ENCODE results near the gene CDH19.

CDH19 gene

DNA sequence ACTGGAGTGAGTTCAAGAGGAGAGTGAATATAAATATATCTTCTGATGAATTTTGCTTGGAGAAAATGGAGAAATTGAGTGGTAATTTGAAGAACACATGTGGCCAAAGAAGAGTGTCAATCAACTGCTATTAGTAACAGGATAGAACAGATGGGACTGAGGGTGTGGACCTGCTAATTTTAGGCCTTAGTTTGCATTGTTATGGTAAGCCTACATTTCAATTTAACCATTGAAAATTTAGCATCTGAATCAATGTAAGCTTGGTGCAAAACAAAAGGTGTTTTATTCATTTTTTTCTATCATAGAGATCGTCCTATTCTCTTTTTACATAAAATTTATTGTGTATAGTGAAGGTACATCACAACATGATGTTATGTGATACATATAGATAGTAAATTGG lies 42.1 kb upstream of the CDH19 start:
- Histone ChIP-seq H3K9me2 (replicated peaks; ENCODE audit: control insufficient read depth, low read length) (no peaks in the 10 kb centered on the region), H3K4me1 (ENCODE audit: control insufficient read depth, low read length) (no peaks in the 10 kb centered on the region), H3K4me3 (ENCODE audit: low read length) (no peak overlapping the region), H3K27ac (ENCODE audit: low read depth, low read length) (no peak overlapping the region), H3K79me2 (ENCODE audit: control insufficient read depth, low read length) (no peaks in the 10 kb centered on the region), H3F3A (ENCODE audit: control insufficient read depth, insufficient read depth) (no peaks in the 10 kb centered on the region), H3K36me3 (ENCODE audit: control insufficient read depth, low read length) (no peaks in the 10 kb centered on the region), H3K27me3 (ENCODE audit: control insufficient read depth, low read length) (no peaks in the 10 kb centered on the region), H3K4me2 (ENCODE audit: low read length) (no peak overlapping the region), H3K9me3 (ENCODE audit: control insufficient read depth, insufficient read depth, low read length) (no peaks in the 10 kb centered on the region), H4K20me1 (ENCODE audit: control insufficient read depth, insufficient read depth, low read depth, low read length) (no peaks in the 10 kb centered on the region)
- TF ChIP-seq, protein P1, sequence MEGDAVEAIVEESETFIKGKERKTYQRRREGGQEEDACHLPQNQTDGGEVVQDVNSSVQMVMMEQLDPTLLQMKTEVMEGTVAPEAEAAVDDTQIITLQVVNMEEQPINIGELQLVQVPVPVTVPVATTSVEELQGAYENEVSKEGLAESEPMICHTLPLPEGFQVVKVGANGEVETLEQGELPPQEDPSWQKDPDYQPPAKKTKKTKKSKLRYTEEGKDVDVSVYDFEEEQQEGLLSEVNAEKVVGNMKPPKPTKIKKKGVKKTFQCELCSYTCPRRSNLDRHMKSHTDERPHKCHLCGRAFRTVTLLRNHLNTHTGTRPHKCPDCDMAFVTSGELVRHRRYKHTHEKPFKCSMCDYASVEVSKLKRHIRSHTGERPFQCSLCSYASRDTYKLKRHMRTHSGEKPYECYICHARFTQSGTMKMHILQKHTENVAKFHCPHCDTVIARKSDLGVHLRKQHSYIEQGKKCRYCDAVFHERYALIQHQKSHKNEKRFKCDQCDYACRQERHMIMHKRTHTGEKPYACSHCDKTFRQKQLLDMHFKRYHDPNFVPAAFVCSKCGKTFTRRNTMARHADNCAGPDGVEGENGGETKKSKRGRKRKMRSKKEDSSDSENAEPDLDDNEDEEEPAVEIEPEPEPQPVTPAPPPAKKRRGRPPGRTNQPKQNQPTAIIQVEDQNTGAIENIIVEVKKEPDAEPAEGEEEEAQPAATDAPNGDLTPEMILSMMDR (IDR thresholded peaks at IDR 0.05; ENCODE audit: low read depth, low read length, poor library complexity, severe bottlenecking): no peak
- no peak for TF ChIP-seq EZH2phosphoT487 (IDR thresholded peaks at IDR 0.05; ENCODE audit: borderline replicate concordance, low read length)

DNA sequence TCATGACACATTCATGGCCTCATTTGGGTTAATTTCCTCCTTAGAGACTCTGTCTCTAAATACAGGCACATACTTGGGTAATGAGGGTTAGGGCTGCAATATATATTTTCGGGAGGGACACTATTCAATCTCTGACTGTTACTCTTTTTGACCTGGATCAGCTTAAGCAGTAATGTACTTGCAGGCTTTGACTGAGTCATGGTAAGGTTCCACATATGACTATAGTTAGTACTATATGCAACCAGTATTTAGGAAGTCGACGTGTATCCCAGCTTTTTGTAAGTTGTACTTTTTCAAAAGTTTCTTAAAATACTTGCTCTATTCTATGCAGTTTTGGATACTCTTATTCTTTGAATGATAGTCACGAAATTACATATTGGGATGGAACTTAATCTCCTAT lies 37.2 kb upstream of the CDH19 start:
- Histone ChIP-seq H3K27ac (ENCODE audit: low read depth, low read length) (no peak overlapping the region), H3K4me1 (ENCODE audit: control insufficient read depth, low read length) (no peaks in the 10 kb centered on the region), H3K27me3 (ENCODE audit: control insufficient read depth, low read length) (no peaks in the 10 kb centered on the region), H3K4me2 (ENCODE audit: low read length) (no peak overlapping the region), H3K79me2 (ENCODE audit: control insufficient read depth, low read length) (no peaks in the 10 kb centered on the region), H3K9me3 (ENCODE audit: control insufficient read depth, insufficient read depth, low read length) (no peaks in the 10 kb centered on the region), H3K4me3 (ENCODE audit: low read length) (no peak overlapping the region), H3K36me3 (ENCODE audit: control insufficient read depth, low read length) (no peaks in the 10 kb centered on the region), H3F3A (ENCODE audit: control insufficient read depth, insufficient read depth) (no peaks in the 10 kb centered on the region), H3K9me2 (replicated peaks; ENCODE audit: control insufficient read depth, low read length) (no peaks in the 10 kb centered on the region), H4K20me1 (ENCODE audit: control insufficient read depth, insufficient read depth, low read depth, low read length) (no peaks in the 10 kb centered on the region)
- TF ChIP-seq, protein P1 (IDR thresholded peaks at IDR 0.05; ENCODE audit: low read depth, low read length, poor library complexity, severe bottlenecking): no peak
- TF ChIP-seq EZH2phosphoT487 (IDR thresholded peaks at IDR 0.05; ENCODE audit: borderline replicate concordance, low read length): no peak

DNA sequence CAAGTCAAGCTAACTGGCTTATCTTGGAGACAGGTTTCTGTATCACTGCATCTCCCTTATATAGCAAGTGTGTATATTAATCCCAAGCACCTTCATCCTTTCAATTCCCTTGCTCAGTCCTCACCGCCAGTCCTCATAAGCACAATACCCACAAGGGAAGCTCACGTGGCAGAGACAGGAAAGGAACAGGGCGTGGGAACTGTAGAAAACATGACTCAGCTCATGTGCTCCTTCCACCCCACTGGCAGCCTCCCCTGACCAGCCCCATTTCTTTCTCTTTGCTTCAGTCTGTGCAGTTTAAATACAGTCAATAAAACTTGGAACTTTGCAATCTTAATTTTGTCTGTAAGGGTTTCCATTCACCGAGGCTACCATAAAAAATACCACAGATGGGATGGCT lies 36.5 kb upstream of the CDH19 start:
- Histone ChIP-seq H3K4me3 (ENCODE audit: low read length) (no peak overlapping the region), H3K79me2 (ENCODE audit: control insufficient read depth, low read length) (no peaks in the 10 kb centered on the region), H3K27ac (ENCODE audit: low read depth, low read length) (no peak overlapping the region), H3K4me1 (ENCODE audit: control insufficient read depth, low read length) (no peaks in the 10 kb centered on the region), H3K36me3 (ENCODE audit: control insufficient read depth, low read length) (no peaks in the 10 kb centered on the region), H4K20me1 (ENCODE audit: control insufficient read depth, insufficient read depth, low read depth, low read length) (no peaks in the 10 kb centered on the region), H3K9me3 (ENCODE audit: control insufficient read depth, insufficient read depth, low read length) (no peaks in the 10 kb centered on the region), H3K9me2 (replicated peaks; ENCODE audit: control insufficient read depth, low read length) (no peaks in the 10 kb centered on the region), H3F3A (ENCODE audit: control insufficient read depth, insufficient read depth) (no peaks in the 10 kb centered on the region), H3K4me2 (ENCODE audit: low read length) (no peak overlapping the region), H3K27me3 (ENCODE audit: control insufficient read depth, low read length) (no peaks in the 10 kb centered on the region)
- TF ChIP-seq, protein P1 (IDR thresholded peaks at IDR 0.05; ENCODE audit: low read depth, low read length, poor library complexity, severe bottlenecking): no peak
- TF ChIP-seq EZH2phosphoT487 (IDR thresholded peaks at IDR 0.05; ENCODE audit: borderline replicate concordance, low read length): no peak
